Right ventricle myocardium superior (tissue), 1 donor: ENCODE data around the gene PSAPL1. TPM values are rescaled to one million over a fixed set of nuclear protein-coding genes. Genes with fewer than 3 reads are reported as not detected.

Experiments
- ATAC-seq: fragments of 200-7000 bp; cut with Tn5 transposase; one replicate; pipeline ENCODE4 v1.9.1; 2020; ENCODE audit warnings: mild to moderate bottlenecking; ENCODE audit not compliant: poor library complexity
- DNase-seq: peaks from one replicate; pipeline ENCODE4 v3.0.0-alpha.2; 2020
- intact Hi-C: fragments of 100-400 bp; cut with DNase I; formaldehyde crosslinking; loops from one replicate; pipeline ENCODE4 v1.11.2; 2022
- total RNA-seq: library from RNA; stranded (reverse); fragmentation: NEBNext Ultra II Directional; extraction: Animal tissue kit (Norgen Biotek cat#: 25700); gene quantifications from one replicate; pipeline ENCODE4 v1.2.1, GENCODE V29; 2021
- donor health status: DM: no; HTN: yes; CAD: no; lungs with severe emphysema.

The PSAPL1 gene
- total RNA-seq, 1 donor from 2014 or later, result not detected

DNA sequence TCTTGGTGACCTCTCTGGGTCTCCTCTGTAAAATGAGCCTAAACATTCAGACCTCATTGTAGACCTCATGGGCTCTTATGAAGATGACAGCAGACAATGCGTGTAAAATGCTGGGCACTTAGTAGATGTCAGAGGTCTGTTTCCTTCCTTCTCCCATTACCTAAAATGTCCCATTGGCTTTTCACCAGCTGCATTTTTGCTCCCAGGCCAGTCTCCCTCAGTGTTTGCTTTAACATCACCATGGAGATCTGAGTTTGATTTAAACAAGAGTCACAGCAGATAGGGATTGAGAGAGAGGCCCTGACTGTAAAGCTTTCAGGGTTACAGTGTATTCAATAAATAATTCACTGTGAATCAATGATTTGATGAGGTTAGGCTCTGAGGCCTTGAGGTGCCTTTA lies 24.3 kb downstream of the PSAPL1 start:
- intact Hi-C loops, result no loop called here
- ATAC-seq, result no peak
- no peak for DNase-seq

DNA sequence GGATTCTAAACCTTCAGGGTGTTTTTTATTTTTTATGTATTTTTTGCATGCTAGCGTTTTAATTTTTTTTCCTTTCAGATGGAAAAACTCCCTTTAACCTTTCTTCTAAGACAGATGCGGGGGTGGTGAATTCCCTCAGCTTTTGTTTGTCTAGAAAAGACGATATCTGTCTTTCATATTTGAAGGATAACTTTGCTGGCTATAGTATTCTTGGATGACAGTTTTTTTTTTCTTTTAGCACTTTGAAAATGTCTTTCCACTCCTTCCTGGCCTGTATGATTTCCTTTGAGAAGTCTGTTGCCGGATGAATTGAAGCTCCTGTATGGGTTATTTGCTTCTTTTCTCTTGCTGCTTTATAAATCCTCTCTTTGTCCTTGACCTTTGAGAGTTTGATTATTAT lies 26.6 kb downstream of the PSAPL1 start:
- ATAC-seq, result no peak
- DNase-seq, result no peak
- intact Hi-C loops, result no loop called here

DNA sequence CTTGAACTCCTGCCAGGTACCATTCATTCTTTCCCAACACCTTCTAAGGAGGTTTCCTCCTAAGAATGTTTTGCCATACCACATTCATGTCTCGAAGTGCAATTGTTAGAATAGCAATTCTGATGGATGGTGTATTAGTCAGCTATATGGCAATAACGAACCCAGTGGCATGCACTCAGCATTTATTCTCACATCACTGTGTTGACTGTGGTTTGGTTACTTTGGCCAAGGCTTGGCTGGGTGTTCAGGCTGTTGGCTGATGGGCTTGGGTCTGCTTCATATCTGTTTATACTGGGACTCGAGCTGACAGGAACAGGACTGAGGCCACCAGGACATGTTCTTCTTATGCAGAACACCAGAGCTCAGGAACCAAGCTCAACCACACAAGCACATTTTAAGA lies 31.7 kb downstream of the PSAPL1 start:
- ATAC-seq, result peak; percentile 96

DNA sequence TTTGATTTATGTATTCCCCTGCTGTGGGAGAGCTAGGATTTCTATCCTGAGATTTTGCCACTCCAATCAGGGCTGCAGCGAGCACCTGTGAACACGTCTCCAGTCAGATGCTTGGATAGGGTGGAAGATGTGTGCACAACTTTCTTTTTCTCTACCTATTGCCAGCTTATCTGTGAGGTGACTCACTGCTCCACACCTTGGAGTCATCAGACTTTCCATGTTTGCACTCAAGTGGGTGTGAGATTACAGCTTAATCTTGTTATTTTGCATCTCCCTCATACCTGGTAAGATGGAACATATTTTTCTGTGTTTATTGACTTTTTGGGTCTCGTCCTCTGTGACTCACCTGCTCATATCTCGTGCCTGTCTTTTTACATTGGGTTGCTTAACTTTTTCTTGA lies 32.2 kb downstream of the PSAPL1 start:
- ATAC-seq (no peak), DNase-seq (no peak)
- intact Hi-C loops, result no loop called here

More for the DNA sequence above, 31.7 kb downstream of the PSAPL1 start:
- no peak for DNase-seq
- intact Hi-C loops, result no loop called here

DNA sequence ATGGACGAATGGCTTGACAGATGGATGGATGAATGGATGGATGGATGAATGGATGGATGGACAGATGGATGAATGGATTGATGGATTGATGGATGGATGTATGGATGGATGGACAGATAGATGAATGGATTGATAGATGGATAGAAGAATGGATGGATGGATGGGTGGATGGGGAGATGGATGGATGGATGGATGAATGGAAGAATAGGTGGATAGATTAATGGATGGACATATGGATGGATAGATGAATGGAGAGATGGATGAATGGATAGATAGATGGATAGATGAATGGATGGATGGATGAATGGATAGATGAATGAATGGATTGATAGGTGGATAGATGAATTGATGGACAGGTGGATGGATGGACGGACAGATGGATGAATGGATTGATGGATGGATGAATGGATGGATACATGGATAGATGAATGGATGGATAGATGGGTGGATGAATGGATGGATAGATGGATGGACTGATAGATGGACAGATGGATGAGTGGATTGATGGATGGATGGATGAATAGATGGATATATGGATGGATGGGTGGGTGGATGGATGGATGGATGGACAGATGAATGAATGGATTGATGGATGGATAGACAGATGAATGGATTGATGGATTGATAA lies 33.9 kb downstream of the PSAPL1 start:
- DNase-seq (no peak), ATAC-seq (no peak)
- intact Hi-C loops, result no loop called here

DNA sequence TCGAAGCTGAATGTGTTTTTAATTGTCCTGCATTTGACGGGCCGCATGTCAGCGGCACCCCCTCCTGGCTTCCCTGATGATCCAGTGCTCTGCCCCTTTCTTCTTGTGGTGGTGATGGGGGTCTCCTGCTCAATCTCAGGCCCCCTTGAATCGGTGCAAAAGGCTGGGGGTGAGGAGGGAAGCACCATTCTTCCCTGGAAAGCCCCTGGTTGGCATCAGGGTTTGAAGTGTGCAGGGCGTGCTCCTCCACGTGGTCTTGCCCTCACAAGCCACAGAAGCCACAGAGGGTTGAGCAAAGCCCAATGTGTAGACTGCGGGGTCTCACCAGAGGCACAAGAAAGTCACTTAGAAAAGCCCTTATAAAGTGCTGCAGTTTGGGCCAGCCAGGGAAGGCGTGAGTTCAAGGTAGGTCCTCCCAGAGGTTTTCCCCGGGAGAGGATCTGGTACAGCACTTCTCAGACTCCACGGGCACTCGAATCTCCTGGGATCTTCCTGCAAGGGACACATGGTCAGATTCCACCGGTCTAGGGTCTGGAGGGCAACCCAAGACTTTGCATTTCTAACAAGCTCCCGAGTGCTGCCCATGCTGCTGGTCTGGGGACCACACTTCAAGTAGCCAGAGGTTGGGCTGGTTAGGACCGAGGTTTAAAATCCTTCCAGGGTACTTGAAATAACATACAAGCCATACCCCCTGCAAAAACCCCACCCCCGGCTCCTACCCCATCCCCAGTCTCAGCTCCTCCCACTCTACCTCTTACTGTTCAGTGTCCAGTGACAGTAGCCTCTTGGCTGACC lies 35.1 kb downstream of the PSAPL1 start:
- no peak for DNase-seq
- intact Hi-C loops, result no loop called here
- ATAC-seq, result no peak

DNA sequence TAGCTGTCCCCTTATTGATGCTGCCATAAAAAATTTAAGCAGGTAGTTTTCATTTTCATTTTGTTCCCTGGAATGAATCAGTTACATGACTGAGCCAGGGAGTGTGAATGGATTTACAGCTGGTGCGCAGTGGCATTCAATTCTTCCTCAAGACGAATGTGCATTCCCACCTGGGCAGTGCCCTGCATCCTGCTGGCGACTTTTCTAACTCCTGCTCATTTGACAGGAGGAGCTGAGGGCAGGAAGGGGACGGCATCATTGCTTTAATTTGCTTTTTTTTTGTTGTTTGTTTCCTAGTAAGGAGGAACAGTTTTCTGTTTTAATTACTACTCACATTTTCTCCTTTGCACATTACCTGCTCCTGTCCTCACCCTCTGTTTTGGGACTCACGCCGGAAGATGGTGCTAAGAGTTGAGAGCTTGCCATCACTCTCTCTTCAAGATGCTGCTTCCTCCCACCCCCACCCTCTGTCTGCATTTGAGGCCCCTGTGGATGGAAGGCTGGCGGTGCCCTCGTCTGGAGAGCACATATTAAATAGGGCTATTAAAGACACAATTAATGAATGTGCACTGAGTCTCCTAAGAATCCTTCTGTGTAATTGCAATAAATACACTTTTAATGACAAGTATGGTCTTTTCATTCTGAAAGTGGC lies 35.8 kb downstream of the PSAPL1 start:
- intact Hi-C loops, result no loop called here
- no peak for ATAC-seq
- DNase-seq, result no peak

DNA sequence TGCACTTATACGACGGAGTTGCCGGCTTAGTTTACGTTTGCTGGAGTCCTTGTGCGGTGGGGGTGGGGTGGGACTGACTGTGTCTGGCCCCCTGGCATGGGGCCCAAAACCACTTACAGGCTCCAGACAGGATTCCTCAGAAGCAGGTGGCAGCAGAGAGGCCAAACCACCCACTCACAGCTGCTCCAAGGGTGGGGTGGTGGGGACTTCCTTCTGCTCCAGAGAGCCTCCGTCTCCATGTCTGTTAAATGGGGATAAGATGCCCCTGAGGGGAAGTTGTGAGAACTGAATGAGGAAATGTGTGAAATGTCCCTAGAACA lies 36.7 kb downstream of the PSAPL1 start:
- intact Hi-C loops, result no loop called here
- DNase-seq, result peak; percentile 71
- ATAC-seq, result peak; percentile 83

DNA sequence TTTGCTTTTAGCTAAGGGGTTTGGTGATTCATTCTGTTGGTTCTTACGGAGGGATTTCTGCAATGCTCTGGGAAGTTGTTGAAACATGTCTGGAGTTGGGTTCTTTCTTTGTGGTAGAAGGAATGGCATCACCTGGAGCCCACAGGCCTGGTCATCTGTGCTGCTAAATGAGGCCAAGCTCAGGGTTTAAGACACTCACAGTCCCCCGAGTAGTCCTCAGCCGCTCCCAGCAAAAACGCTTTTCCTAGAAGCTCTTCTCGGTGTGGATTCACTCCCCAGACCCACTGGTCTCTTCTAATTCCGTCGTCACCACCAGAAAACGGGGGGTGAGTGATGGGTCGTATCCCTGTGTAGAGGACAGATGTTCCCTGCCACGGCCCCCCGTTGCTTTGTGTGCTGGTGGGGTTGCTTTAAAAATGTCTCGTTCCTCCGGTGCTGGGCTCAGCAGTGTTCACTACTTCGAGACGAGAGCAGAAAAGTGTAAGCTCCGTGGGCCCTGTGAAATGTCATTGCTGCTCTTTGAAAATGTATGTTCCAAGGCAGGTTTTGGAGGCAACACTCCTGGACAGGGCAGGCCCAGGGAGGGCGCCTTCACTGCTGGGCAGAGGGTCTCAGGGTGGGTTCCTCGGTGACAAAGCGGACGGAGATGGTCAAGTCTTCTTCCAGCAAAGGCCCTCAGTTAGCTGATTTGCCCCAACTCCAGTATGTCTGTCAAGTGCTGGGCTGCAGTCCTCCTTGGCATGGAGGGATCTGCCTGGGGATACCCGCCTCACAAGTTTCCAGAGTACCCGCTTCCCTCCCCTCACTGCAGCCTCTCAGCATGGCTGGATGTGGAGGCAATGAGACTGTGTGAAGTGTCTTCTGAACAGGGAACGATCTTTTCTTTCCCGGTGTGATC lies 37.3 kb downstream of the PSAPL1 start:
- no peak for DNase-seq
- ATAC-seq, result no peak
- intact Hi-C loops, result no loop called here

DNA sequence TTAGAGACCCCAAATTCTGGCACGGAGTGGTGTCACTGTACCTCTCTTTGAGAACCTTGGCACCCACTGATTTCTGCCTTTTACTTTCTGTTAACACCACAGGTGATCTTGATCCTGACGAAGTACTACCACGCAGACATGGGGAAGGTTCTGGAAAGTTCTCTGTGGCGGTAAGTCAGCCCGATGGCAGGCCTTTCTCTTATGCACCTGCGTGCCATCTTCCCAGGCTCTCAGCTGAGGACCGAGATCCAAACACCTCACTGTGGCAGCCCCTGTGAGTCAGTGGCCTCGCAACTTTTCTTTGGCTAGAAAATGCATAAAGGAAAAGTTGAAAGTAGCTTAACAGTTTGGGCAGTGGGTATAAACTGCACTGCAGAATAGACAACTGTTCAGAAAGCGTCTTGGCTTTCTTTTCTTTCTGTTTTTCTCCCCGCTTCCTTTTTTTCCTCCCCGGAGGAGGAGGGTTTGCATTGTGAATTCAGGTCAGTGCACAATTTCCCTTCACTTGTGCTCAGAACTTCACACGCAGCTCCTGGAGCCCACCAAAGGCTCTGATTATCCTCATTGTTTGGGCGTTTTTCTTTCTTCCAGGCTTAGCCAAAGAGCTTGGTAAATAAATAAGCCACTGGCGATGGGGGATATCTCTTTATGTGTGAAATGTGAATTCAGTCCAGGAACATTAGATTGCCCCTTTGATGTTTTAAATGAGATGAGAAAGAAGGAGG lies 38.4 kb downstream of the PSAPL1 start:
- DNase-seq, result no peak
- no peak for ATAC-seq
- intact Hi-C loops, result no loop called here

DNA sequence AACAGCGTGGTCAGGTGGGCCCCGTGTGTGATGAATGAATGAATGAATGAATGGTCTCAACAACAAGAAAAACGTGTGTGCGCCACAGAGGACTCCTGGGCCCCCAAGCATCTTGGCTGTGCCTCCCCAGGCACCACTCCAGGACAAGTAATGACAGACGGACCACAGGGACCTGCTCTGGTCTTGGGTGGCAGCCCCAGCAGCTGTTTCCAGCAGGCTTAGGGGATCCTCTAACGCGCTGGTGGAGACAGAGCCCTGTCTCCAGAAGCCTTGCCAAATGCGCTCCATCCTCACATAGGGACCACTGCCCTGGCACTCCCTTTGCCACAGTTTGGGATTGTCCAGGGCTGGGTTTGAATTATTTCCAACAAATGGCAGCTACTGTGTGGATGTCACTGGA lies 39.1 kb downstream of the PSAPL1 start:
- ATAC-seq (no peak), DNase-seq (no peak)
- intact Hi-C loops, result no loop called here

DNA sequence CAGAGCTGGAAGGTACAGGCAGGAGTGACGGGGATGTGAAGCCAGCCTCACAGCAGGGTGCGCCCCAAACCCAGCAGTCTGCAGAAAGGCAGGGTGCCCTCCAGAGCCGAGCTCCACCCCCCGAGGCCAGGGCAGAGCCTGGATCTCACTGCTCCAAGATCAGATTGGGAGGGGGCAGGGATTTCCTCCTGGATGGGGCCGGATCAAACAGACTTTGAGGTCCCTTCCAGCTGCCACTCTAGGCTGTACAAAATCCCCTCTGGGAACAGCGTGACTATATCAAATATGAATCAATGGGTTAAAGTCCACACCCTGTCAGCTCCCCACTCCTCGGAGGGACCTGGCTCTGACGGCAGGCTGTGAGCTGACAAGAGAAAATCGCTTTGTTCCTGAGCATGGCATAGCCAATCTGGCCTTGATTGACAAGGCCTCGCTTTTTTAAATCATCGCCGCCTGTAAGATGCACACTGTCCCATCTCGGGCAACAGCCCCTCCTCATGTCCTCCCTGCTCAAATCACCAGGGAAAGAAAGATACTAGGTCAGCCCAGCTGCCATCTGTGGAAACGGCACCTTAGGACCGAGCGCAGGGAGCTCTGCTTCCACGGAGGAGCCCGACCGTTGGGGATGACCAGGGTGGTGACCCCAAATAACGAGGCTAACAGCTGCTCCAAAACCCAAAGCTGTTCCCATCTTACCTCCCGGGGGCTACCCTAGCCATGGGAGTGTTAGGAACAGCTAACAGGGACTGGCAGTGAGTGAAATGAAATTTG lies 39.9 kb downstream of the PSAPL1 start:
- intact Hi-C loops, result no loop called here
- no peak for DNase-seq
- ATAC-seq, result no peak

DNA sequence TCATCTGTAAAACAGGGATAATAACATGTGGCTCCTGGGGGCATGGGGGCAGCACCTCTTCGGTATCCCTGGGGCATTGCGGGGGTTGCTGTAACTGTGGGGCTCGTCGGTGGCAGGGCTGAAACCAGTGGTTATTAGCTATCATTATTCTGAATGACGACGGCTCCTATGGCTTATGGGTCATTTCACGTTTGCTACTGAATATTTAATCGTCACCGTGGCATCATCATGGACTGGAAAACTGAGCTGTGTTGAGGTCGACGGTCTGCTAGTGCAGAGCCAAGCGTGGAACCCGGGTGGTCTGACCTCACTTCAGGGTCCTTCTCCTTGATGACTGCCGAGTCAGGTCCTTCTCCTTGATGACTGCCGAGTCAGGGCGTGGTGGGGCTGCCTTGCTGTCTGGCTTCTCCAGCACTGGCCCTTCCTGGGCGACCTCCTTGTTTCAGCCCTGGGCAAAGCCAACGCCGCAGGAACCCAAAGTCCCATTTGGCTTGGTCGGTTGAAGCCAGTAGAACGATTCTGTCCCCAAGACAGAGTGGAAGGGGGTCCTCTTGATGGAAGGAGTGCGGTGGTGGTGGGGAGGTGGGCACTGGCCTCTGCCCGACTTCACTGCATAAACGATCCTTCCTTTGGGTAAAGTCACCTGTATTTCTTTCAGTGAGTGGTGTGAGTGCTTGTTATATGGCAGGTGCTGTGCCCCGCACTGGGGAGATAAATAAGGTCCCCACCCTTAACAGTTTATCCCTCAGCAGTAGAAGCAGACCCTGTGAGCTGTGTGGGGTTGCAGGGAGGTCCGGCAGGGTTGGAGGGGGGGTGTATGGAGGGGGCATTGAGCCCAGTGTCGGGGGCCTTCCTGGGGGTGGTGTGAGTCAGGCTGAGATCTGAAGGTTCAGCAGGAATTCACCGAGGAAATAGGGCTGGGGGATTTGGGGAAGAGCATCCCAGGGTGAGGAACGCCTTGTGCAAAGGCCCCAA lies 40.8 kb downstream of the PSAPL1 start:
- DNase-seq, result no peak
- no peak for ATAC-seq
- intact Hi-C loops, result no loop called here

DNA sequence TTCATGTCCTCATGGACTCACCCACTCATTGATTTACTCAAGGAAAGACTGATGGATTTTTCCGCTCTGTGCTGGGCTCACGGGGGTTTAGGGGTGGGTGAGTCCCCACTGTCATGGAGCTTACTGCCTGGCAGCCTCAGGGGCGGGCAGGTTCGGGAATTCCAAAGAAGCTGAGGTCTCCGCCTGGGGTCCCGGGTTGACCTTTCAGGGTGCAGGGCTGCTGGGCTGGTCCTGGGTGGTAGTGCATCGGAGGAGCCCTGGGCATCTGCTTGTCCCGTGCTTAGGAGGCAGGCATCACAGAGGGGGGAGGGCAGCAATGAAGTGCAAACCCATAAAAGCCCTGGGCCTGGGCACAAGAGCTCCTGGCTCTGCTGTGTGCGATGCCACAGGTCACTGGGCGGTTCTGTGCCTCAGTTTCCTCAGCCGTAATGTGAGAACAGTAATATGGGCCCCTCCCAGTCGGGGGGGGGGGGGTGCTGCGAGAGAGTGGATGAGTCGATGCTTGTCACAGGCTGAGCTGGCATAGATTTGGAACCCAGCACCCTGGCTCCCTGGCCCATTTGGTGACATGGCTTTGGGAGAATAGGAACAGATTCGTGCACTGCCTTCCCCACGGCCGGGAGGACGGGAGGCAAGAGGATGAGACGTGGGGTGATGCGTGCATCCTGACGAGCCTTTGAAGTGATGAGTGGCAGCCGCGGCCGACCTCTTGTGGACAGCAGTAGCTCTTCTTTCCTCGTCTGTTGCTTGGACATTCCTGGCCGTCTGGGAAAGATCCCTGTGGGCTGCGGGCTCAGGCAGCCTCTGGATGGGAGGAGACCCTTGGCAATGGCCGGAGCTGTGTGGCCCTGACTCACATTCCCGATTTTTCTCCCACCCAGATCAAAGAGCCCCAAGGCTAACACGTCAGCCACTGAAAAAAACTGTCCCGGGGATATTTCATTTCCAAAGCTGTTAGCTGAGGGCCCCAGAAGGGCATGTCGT lies 42.0 kb downstream of the PSAPL1 start:
- intact Hi-C loops, result no loop called here
- peak; percentile 47 for ATAC-seq
- DNase-seq, result no peak

DNA sequence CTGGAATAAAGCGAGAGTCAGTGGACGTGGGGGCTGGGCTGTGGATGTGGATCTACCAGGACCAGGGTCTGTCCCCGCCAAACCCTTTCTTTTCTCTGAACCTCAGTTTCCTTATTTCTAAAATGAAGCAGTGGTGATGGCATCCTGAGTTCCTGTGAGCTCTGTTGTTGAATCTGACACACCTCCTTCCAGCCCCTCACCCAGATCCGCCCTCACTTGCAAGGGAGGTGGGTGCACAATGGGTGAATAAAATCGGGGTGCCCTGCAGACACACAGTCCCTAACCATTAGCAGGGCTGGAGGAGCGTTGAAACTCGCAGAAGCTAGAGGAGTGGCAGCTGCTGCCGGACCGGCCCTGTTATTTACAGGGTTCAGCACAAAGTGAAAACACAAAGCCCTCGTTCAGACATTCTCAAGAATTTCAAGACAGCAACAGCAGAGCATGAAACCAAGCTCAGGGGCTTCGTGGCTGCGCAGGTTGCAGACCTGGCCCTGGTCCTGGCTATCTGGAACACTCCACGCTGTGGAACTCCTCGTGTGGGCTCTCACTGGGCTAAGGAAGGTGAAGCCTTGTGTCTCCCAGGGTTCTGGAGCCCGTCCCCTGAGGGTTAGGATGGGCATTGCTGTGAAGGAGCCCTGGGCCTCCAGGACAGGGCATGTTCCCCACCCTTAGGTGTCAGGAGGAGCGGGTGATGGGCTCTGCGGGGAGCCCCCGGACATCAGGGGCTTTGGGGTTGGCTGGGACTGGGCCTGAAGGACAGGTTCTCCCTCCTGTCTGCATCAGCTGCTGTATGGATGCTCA lies 42.9 kb downstream of the PSAPL1 start:
- ATAC-seq, result no peak
- intact Hi-C loops, result no loop called here
- DNase-seq, result no peak
